SHP77 (cell line): Measurements from ENCODE around the gene MACROH2A1.
A peak's percentile ranks its signal among the peaks of the same experiment; 100 is the strongest.

Experiments used
- DNase-seq, 2 experiments: peaks; one replicate each; lab custom pipeline; 2025; lab: John Stamatoyannopoulos, UW

Gene MACROH2A1

DNA sequence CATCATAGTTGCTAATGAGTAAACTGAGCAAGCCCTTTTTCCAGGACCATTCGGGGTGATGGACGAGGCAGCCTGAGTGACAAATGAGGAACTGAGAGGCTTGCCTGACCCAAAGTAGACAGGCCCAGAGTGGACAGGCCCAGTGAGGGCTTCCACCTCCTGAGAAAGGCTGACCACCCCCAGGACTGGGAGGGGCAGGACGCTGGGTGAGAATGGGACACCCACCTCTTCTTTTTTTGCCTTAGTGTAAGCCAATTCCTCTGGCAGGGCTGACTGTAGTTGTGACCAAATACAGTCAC lies 68.3 kb downstream of the MACROH2A1 start:
- DNase-seq = no peak

- no peak for DNase-seq
Observed at GRCh38 chr5:135329913-135330797, 68.9 kb downstream of the MACROH2A1 start.

GRCh38 chr5:135329066-135329912 lies 69.7 kb downstream of the MACROH2A1 start:
- DNase-seq = no peak

GRCh38 chr5:135328128-135328687 lies 70.8 kb downstream of the MACROH2A1 start:
- DNase-seq = no peak

DNA sequence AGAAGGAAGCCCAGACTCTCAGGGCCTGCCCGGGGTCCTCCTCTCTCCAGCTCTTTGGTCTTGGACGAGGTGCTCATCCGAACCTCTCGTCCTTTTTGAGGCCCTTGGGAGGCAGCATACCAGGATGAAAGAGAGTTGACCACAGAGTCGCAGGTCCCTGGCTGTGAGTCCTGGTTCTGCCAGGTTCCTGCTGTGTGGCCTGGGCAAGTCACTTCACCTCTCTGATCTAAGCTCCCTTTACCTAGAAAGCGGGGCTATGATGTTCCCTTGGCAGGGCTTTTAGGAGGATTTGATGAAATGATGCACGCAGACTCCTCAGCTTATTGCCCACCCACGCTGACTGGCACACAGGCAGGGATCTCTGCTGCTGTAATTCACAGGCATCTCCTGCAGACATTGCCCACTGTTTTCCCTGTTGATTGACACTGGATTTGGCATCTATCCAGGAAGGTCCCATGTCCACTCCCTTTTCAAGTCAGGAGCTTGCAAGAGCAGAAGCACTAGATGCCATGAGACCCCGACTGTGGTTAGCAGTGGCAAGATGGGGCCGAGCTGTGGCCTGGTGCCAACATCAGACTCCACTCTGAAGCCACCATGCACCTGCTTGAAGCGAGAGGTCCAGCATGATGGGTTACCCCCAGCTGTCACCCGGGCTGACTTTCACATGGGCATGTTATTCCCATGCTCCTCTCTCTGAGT lies 71.5 kb downstream of the MACROH2A1 start:
- peak in 1 of 2 experiments; percentile 11 for DNase-seq

- no peak for DNase-seq
Observed at GRCh38 chr5:135326296-135327254, 72.5 kb downstream of the MACROH2A1 start.

DNA sequence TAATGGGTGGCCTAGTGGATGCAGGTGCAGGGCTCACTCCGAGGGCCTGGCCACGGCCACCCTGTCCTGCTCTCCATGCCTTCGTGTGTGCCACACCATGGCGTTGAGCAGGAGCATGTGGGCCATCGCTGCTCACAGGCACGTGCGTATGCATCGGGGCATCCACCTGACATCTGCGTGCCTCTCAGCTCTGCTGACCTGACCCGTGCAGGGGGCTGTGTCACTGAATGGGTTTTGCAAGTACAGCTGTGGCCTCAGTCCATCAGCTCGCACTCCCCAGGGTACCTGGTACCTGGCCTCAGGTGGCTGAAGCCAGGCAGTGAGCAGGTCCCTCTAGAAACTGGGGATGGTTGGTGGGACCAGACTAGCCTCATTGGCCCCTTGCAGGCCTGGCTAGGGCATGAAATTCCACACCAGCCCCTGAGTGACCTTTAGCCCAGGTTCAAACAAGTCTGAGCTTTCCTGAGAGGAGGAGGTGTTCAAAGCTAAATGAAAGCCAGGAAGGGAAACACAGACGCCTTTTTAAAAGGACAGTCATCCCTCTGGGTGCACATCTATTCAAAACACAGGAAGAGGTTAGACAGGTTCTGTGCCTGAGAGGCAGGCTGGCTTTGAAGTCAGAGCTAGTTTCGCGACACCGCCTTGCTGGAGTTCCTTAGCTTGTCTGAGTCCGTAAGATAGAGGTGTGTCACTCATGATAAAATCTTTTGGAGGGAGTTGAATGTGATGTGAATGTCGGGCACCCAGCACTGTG lies 74.0 kb downstream of the MACROH2A1 start:
- no peak for DNase-seq

DNA sequence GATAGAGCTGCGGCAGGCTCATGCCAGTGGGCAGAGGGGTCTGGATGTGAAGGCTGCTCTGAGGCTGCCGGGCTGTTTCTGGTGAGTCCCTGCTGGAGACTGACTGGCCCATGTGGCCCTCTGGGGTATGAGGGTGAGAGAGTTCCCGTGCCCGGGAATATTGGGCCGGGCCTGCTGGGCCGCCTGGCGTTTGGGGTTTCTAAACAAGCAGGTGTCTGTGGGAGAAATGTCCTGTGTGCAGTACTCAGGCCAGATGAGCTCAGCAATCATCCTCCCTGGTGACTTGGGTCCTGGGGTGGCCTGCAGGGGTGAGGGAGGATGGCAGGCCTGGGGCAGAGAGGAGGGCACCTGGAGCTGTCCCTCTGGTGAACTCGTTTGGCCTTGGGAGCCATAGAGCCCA lies 74.9 kb downstream of the MACROH2A1 start:
- DNase-seq = no peak

- DNase-seq = no peak
Observed at GRCh38 chr5:135323701-135324132, 75.3 kb downstream of the MACROH2A1 start.

DNA sequence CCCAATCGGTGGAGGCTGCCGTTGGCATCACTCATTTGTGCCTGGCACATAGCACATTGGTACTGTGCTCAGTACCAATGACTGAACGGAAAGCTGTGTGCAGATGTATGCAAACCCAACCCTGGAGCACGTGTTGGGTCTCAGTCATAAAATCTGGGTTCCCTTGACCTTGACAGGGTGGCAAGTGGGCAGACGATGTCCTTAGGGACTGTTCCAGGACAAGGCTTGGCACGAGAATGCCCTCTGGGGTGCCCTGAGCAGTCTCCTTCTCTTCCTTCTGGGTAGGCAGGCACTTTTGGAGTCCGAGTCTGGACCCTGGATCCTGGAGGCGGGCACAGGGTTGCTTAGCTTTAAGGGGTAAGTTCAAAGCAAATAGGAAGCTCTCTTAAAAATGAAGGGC lies 75.8 kb downstream of the MACROH2A1 start:
- DNase-seq = no peak

GRCh38 chr5:135322744-135323143 lies 76.3 kb downstream of the MACROH2A1 start:
- DNase-seq = no peak

GRCh38 chr5:135322271-135322670 lies 76.8 kb downstream of the MACROH2A1 start:
- DNase-seq = no peak

- DNase-seq = no peak
Observed at GRCh38 chr5:135320718-135321484, 78.1 kb downstream of the MACROH2A1 start.

DNA sequence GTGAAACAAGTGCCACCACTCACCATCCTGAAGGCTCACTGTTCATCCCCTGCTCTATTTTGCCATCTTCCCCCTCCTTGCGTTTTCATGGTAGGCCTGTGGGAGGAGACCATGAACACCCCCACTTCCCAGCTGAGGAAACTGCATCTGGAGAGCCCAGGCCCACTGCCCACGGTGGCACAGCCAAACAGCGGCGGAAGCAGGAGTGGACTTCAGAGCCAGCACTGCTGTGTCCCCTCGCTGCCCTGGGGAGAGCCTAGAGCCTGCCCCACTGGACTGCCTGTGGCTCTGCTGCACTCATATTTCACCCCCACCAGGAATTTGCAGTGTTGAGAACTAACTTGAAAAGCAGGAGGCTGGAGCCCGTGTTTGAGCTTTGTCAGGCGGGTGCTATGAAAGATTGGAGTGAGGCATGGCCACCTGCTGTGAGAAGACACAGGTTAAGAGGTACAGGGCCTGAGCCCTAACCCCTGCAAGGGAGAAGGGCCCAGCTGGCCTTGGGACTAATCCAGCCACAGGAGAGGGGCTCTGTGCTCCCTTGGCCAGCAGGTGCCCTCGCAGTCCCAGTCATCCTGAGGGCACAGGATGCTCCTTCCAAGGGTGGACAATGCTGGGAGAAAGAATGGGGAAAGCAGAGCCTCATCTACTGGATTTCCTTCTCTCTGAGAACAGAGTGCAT lies 79.0 kb downstream of the MACROH2A1 start:
- no peak for DNase-seq

DNA sequence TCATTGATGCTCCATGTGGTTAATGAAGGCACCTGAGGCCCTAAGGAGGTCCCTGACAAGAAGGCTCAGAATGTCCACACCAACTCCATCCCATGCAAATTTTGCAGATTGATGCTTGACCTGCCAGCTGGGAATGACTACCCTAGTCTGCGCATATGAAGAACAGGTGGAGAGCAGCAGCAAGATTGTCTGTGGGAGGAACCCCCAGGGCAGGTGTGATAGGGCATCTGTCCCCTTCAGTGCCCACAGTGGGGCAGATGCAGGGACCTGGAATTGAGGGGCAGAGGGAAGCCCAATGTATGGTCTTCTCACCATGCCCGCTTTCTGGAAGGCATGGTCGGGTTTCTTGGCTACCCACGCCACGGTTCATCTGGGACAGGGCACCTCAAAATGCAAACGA lies 79.6 kb downstream of the MACROH2A1 start:
- no peak for DNase-seq

- DNase-seq = no peak
Observed at GRCh38 chr5:135318924-135319323, 80.1 kb downstream of the MACROH2A1 start.

GRCh38 chr5:135318037-135318436 lies 81.0 kb downstream of the MACROH2A1 start:
- no peak for DNase-seq

DNA sequence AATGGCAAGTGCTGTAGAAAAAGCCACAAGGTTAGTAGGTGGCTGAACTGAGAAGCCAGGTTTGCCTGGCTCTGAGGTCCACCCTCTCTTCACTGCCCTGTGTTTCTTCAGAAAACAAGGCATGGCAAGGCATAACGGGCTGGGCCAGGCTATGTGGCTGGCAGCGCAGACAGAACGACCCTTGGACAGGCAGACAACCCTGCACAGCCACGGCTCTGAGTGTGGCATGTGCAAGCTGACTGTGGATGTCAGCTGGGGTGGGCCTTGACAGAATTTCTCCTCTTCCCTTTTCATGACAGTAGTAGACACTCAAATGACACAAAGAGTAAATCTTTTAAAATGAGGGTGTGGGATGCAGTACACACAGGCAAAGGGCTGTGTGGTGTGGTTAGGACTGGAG lies 81.7 kb downstream of the MACROH2A1 start:
- DNase-seq = no peak

DNA sequence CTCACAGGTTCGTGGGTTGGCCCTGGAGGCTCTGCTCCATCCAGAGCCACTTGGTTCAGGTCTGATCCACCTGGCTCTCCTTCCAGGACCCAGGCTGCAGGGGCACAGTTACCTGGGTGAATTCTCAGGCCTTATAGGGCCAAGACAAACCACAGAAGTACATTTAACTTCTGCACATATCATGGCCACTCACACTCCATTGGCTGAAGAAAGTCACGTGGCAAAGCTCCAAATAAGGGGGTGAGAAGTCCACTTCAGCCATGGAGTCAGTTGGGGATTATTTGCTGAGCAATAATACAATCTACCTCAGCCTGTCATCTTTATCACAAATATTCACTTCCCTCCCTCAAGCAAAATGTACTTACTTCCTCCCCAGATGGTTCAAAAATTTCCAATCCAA lies 83.6 kb downstream of the MACROH2A1 start:
- DNase-seq = no peak
